Ishikawa (cell line): Measurements from ENCODE around the gene ARAP1.

Experiments used
- CEBPB ChIP-seq: IDR thresholded peaks from 2 replicates; pipeline ENCODE4 v1.6.1; 2012
- CREB1 ChIP-seq: IDR thresholded peaks from 2 replicates; pipeline ENCODE4 v1.6.1; 2012; ENCODE audit warnings: low read depth
- EGR1 ChIP-seq: IDR thresholded peaks from 2 replicates; pipeline ENCODE4 v1.6.1; 2012
- EP300 ChIP-seq: IDR thresholded peaks from 2 replicates; pipeline ENCODE4 v1.6.1; 2012; ENCODE audit warnings: borderline replicate concordance
- FOXM1 ChIP-seq: IDR thresholded peaks from 2 replicates; pipeline ENCODE4 v1.6.1; 2012; ENCODE audit warnings: low read depth, borderline replicate concordance
- NFIC ChIP-seq: IDR thresholded peaks from 2 replicates; pipeline ENCODE4 v1.6.1; 2012
- RAD21 ChIP-seq: IDR thresholded peaks from 2 replicates; pipeline ENCODE4 v1.6.1; 2012; ENCODE audit warnings: low read depth
- TAF1 ChIP-seq: IDR thresholded peaks from 2 replicates; pipeline ENCODE4 v1.6.1; 2012; ENCODE audit warnings: low read depth, mild to moderate bottlenecking
- TCF12 ChIP-seq: IDR thresholded peaks from 2 replicates; pipeline ENCODE4 v1.6.1; 2012; ENCODE audit warnings: low read depth
- TEAD4 ChIP-seq: IDR thresholded peaks from 2 replicates; pipeline ENCODE4 v1.6.1; 2012
- USF1 ChIP-seq: IDR thresholded peaks from 2 replicates; pipeline ENCODE4 v1.6.1; 2012
- YY1 ChIP-seq: IDR thresholded peaks from 2 replicates; pipeline ENCODE4 v1.6.1; 2012; ENCODE audit warnings: low read depth
- ZBTB7A ChIP-seq: IDR thresholded peaks from 2 replicates; pipeline ENCODE4 v1.6.1; 2012; ENCODE audit warnings: low read depth
- TF ChIP-seq, protein P1 (sequence below): IDR thresholded peaks from 2 replicates; pipeline ENCODE4 v1.6.1; 2012; ENCODE audit warnings: low read depth, mild to moderate bottlenecking
- TF ChIP-seq, protein P2 (sequence below): IDR thresholded peaks from 2 replicates; pipeline ENCODE4 v1.6.1; 2012

Gene ARAP1

GRCh38 chr11:72707032-72707431 is 45.2 kb downstream of the ARAP1 start:
- TF ChIP-seq USF1, result no peak

DNA sequence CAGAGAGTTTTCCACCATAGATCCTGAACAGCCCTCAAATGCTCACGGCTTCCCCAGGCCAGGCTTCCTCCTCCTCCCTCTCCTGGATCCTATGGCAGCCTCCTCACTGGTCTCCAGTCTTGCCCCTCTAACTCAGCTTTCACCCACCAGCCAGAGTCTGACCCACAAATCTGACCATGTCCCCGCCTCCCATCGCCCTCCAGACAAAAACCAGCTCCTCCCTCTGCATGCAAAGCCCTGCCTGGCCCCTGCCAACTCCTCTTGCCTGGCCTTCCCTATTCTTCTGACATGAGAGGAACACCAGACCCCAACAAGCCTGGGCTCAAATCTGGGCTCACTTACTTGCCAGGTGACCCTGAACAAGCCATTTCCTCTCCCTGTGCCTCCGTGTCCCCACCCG is 45.6 kb downstream of the ARAP1 start:
- TF ChIP-seq RAD21 (no peak), YY1 (no peak), TEAD4 (no peak), TAF1 (no peak), NFIC (no peak), ZBTB7A (no peak), EGR1 (no peak), CEBPB (no peak), EP300 (no peak)
- TF ChIP-seq, protein P1, sequence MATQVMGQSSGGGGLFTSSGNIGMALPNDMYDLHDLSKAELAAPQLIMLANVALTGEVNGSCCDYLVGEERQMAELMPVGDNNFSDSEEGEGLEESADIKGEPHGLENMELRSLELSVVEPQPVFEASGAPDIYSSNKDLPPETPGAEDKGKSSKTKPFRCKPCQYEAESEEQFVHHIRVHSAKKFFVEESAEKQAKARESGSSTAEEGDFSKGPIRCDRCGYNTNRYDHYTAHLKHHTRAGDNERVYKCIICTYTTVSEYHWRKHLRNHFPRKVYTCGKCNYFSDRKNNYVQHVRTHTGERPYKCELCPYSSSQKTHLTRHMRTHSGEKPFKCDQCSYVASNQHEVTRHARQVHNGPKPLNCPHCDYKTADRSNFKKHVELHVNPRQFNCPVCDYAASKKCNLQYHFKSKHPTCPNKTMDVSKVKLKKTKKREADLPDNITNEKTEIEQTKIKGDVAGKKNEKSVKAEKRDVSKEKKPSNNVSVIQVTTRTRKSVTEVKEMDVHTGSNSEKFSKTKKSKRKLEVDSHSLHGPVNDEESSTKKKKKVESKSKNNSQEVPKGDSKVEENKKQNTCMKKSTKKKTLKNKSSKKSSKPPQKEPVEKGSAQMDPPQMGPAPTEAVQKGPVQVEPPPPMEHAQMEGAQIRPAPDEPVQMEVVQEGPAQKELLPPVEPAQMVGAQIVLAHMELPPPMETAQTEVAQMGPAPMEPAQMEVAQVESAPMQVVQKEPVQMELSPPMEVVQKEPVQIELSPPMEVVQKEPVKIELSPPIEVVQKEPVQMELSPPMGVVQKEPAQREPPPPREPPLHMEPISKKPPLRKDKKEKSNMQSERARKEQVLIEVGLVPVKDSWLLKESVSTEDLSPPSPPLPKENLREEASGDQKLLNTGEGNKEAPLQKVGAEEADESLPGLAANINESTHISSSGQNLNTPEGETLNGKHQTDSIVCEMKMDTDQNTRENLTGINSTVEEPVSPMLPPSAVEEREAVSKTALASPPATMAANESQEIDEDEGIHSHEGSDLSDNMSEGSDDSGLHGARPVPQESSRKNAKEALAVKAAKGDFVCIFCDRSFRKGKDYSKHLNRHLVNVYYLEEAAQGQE, result no peak
- TF ChIP-seq, protein P2, sequence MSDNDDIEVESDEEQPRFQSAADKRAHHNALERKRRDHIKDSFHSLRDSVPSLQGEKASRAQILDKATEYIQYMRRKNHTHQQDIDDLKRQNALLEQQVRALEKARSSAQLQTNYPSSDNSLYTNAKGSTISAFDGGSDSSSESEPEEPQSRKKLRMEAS, result no peak

DNA sequence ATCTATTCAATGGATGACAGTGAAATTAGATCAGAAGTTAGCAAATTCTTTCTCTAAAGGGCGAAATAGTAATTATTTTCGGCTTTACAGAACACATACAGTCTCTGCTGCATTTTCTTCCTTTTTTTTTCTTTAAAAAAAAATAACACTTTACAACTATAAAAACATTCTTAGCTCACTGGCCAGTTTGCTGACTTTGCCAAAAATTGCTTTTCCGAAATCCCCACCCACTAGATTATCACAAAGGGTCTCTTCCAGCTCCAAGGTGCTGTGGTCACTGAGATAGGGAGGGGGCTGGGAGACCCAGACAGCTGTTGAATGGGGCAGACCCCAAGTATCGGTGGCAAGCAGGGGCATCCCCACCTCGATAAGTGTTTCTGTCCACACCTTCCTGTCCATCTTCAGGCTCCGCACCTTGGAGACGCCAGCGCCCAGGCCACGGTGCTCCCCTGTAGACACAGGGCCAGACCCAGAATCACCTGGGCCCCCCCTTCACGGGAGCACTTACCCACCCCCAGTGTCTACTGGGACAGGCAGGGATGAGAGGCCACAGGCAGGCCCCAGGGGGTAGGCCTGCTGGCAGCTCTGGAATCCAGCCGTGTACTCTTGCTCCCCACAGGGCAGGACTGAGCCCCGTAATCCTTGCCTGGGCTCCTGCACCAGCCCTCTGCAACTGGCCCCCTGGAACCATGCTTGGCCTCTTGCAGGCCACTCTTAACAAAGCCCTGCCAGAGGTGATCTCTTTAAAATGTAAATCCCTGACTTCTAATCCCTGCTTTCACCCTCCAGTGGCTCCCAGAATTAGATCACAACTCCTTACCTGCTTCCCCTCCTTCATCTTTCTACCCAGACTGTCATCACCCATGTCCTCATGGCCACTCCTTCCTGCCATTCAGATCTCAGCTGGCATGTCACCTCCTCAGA is 46.5 kb downstream of the ARAP1 start:
- no peak for TF ChIP-seq EGR1
- TF ChIP-seq TCF12, result no peak
- no peak for TF ChIP-seq TAF1
- no peak for TF ChIP-seq YY1
- no peak for TF ChIP-seq NFIC
- no peak for TF ChIP-seq CEBPB
- TF ChIP-seq RAD21, result no peak
- TF ChIP-seq, protein P1, result no peak
- no peak for TF ChIP-seq FOXM1
- TF ChIP-seq, protein P2, result no peak
- TF ChIP-seq USF1, result no peak
- TF ChIP-seq CREB1, result no peak

GRCh38 chr11:72704783-72705265 is 47.4 kb downstream of the ARAP1 start:
- TF ChIP-seq TCF12, result no peak
- no peak for TF ChIP-seq EGR1
- no peak for TF ChIP-seq CEBPB
- TF ChIP-seq, protein P1, result no peak
- TF ChIP-seq NFIC, result no peak
- no peak for TF ChIP-seq CREB1
